Measurements from ENCODE around the gene CIPC. TPM values are rescaled to one million over a fixed set of nuclear protein-coding genes. Genes with fewer than 3 reads are reported as not detected.

Gene CIPC
- total RNA-seq, 1 donor from 2014 or later, result 22.3 TPM

DNA sequence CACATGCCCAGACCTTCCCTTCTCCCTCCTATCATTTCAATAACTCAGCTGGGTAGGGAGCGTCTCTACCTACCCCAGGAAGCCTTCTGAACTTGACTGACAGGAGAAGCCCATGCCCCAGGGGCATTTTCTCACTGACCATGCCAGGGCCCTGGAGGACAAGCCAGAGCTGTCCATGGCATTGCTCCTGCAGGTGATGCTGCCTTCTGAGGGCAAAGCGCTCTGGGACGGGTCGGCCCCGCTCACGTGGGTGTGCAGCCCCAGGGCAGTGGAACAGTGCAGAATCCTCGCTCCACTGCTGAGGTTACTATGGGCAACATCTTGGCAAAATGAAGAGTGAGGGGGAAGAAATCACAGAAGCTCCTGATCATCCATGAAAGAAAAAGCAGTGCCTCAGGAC lies 28.5 kb upstream of the CIPC start:
- Mint-ChIP-seq H3K9me3 (ENCODE audit: unreplicated experiment) (no peaks in the 10 kb centered on the region), H3K4me1 (ENCODE audit: low read depth, unreplicated experiment) (peaks cover 13% of the 10 kb centered on the region), H3K27me3 (ENCODE audit: unreplicated experiment) (peaks cover 7% of the 10 kb centered on the region), H3K27ac (ENCODE audit: unreplicated experiment) (no peak overlapping the region), H3K4me3 (ENCODE audit: unreplicated experiment) (no peak overlapping the region), H3K36me3 (ENCODE audit: unreplicated experiment) (no peaks in the 10 kb centered on the region)
- no peak for DNase-seq
- TF ChIP-seq, protein P1, sequence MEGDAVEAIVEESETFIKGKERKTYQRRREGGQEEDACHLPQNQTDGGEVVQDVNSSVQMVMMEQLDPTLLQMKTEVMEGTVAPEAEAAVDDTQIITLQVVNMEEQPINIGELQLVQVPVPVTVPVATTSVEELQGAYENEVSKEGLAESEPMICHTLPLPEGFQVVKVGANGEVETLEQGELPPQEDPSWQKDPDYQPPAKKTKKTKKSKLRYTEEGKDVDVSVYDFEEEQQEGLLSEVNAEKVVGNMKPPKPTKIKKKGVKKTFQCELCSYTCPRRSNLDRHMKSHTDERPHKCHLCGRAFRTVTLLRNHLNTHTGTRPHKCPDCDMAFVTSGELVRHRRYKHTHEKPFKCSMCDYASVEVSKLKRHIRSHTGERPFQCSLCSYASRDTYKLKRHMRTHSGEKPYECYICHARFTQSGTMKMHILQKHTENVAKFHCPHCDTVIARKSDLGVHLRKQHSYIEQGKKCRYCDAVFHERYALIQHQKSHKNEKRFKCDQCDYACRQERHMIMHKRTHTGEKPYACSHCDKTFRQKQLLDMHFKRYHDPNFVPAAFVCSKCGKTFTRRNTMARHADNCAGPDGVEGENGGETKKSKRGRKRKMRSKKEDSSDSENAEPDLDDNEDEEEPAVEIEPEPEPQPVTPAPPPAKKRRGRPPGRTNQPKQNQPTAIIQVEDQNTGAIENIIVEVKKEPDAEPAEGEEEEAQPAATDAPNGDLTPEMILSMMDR (IDR thresholded peaks at IDR 0.05; ENCODE audit: partially characterized antibody, unreplicated experiment), result no peak

DNA sequence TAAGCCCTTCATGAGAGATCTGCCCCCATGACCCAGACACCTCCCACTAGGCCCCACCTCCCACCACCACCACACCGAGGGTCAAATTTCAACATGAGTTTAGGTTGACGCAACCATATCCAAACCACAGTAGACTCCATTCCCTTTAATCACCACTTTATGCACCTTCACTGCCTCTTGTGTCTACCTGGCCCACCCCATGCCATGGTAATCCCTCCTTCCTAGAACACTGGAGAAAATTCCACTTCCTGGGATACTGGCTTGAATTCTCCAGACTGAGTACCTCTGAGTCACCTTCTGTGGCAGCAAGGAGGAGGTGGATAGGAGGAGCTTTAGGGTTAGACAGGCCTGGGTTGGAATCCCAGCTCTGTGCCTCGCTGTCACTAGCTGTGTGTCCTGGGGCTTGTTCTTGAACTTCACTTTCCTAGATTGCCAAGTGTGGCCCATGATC lies 26.1 kb upstream of the CIPC start:
- H3K27me3 Mint-ChIP-seq (ENCODE audit: unreplicated experiment), result peaks cover 3% of the 10 kb centered on the region
- DNase-seq, result no peak
- TF ChIP-seq, protein P1 (IDR thresholded peaks at IDR 0.05; ENCODE audit: partially characterized antibody, unreplicated experiment), result no peak
- H3K4me1 Mint-ChIP-seq (ENCODE audit: low read depth, unreplicated experiment), result peaks cover 13% of the 10 kb centered on the region
- no peaks in the 10 kb centered on the region for H3K9me3 Mint-ChIP-seq (ENCODE audit: unreplicated experiment)
- H3K36me3 Mint-ChIP-seq (ENCODE audit: unreplicated experiment), result no peaks in the 10 kb centered on the region
- H3K4me3 Mint-ChIP-seq (ENCODE audit: unreplicated experiment), result no peak overlapping the region
- no peak overlapping the region for H3K27ac Mint-ChIP-seq (ENCODE audit: unreplicated experiment)

DNA sequence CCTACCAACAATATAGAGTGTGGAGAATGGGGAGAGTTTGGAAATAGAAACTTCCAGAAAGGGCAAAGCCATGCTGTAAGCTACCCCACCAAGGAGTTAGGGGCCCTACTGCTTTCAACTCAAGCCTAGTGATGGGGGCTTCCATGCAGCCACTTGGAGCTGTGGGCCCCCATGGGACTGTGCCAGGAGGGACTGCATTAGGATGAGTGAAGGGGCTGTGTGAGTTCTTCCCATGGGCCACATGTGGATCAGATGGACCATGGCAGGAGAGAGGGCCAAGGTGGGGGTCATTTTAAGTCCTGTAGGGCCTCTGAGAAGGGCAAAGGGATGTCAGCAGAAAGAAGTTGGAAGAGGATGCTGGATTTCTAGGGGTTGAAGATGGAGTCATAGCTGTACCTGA lies 23.1 kb upstream of the CIPC start:
- TF ChIP-seq, protein P1 (IDR thresholded peaks at IDR 0.05; ENCODE audit: partially characterized antibody, unreplicated experiment), result no peak
- H3K4me1 Mint-ChIP-seq (ENCODE audit: low read depth, unreplicated experiment), result peaks cover 4% of the 10 kb centered on the region
- peaks cover 3% of the 10 kb centered on the region for H3K27me3 Mint-ChIP-seq (ENCODE audit: unreplicated experiment)
- H3K27ac Mint-ChIP-seq (ENCODE audit: unreplicated experiment), result no peak overlapping the region
- H3K4me3 Mint-ChIP-seq (ENCODE audit: unreplicated experiment), result no peak overlapping the region
- no peaks in the 10 kb centered on the region for H3K9me3 Mint-ChIP-seq (ENCODE audit: unreplicated experiment)
- peaks cover 5% of the 10 kb centered on the region for H3K36me3 Mint-ChIP-seq (ENCODE audit: unreplicated experiment)
- DNase-seq, result no peak

DNA sequence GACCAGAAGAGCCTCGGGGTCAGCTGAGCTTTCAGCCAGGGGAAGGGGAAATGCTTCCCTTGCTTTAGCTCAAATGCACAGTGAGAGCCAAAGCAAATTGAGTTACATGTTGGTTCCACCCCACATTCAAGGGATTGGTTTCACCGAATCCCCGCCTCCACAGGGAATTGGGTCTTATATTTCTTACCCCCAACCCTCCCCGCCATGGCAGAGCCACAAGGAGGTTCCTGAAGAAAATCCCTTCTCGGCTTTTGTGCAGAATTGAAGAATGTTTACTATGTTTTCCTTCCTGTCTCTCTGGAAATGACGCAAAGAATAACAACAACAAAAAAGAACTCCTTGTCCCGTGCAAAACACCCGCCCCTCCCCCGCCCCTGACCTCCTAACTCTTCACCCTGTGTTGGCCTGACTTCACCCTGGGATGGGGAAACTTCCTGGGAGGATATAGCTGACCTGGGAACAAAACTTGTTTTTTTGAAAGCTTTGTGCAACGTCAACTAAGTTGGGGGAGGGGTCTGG lies 21.9 kb upstream of the CIPC start:
- Mint-ChIP-seq H3K36me3 (ENCODE audit: unreplicated experiment) (peaks cover 8% of the 10 kb centered on the region), H3K4me3 (ENCODE audit: unreplicated experiment) (no peak overlapping the region), H3K27ac (ENCODE audit: unreplicated experiment) (no peak overlapping the region), H3K9me3 (ENCODE audit: unreplicated experiment) (no peaks in the 10 kb centered on the region), H3K4me1 (ENCODE audit: low read depth, unreplicated experiment) (peaks cover 2% of the 10 kb centered on the region), H3K27me3 (ENCODE audit: unreplicated experiment) (peaks cover 3% of the 10 kb centered on the region)
- DNase-seq, result no peak
- TF ChIP-seq, protein P1 (IDR thresholded peaks at IDR 0.05; ENCODE audit: partially characterized antibody, unreplicated experiment), result no peak

DNA sequence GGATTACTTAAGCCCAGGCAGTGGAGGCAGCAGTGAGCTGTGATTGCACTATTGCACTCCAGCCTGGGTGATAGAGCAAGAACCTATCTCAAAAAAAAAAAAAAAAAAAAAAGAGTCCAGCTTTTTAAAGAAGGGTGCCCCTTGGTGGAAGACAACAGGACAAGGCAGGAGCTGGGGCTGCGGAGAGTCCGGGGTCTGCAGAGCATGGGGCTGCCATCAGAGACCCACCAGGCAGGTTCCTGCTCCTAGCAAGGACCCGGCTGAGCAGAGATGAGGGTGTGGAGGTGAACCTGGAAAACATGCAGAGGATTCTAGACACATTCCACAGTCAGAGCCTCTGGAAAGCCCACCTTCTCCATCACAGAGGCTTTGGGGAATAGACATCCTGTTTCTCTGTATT lies 21.0 kb upstream of the CIPC start:
- no peaks in the 10 kb centered on the region for H3K4me1 Mint-ChIP-seq (ENCODE audit: low read depth, unreplicated experiment)
- H3K9me3 Mint-ChIP-seq (ENCODE audit: unreplicated experiment), result no peaks in the 10 kb centered on the region
- H3K36me3 Mint-ChIP-seq (ENCODE audit: unreplicated experiment), result peaks cover 8% of the 10 kb centered on the region
- H3K4me3 Mint-ChIP-seq (ENCODE audit: unreplicated experiment), result no peak overlapping the region
- peaks cover 2% of the 10 kb centered on the region for H3K27me3 Mint-ChIP-seq (ENCODE audit: unreplicated experiment)
- DNase-seq, result no peak
- no peak overlapping the region for H3K27ac Mint-ChIP-seq (ENCODE audit: unreplicated experiment)
- TF ChIP-seq, protein P1 (IDR thresholded peaks at IDR 0.05; ENCODE audit: partially characterized antibody, unreplicated experiment), result no peak

Data from glutamatergic neuron (in vitro differentiated cells).